Lower lobe of right lung (tissue), 2 donors: ENCODE measurements around the gene MB. TPM values are rescaled to one million over a fixed set of nuclear protein-coding genes. Genes with fewer than 3 reads are reported as not detected.

Experiments used
- ATAC-seq, 2 donors: fragments of 200-7000 bp; cut with Tn5 transposase; one replicate each; pipeline ENCODE4 v1.9.1; 2020 to 2022; ENCODE audit warnings: mild to moderate bottlenecking in 2 of 2, moderate library complexity in 2 of 2
- DNase-seq: peaks from one replicate; pipeline ENCODE4 v3.0.0-alpha.2; 2020
- H3K27ac ChIP-seq: fragments of 200-600 bp; one replicate; pipeline ENCODE4 v1.8.0; 2022
- H3K27me3 ChIP-seq: fragments of 200-600 bp; one replicate; pipeline ENCODE4 v1.8.0; 2022; ENCODE audit warnings: low read depth
- H3K36me3 ChIP-seq: fragments of 200-600 bp; one replicate; pipeline ENCODE4 v1.8.0; 2022; ENCODE audit warnings: mild to moderate bottlenecking
- H3K4me1 ChIP-seq: fragments of 200-600 bp; one replicate; pipeline ENCODE4 v1.8.0; 2022
- H3K4me3 ChIP-seq: fragments of 200-600 bp; one replicate; pipeline ENCODE4 v1.8.0; 2022; ENCODE audit warnings: mild to moderate bottlenecking
- H3K9me3 ChIP-seq: fragments of 200-600 bp; one replicate; pipeline ENCODE4 v1.8.0; 2022
- CTCF ChIP-seq: fragments of 200-600 bp; IDR thresholded peaks from one replicate; pipeline ENCODE4 v1.8.0; 2022; ENCODE audit warnings: antibody characterized with exemption, mild to moderate bottlenecking
- intact Hi-C: fragments of 100-400 bp; cut with DNase I; formaldehyde crosslinking; loops from one replicate; pipeline ENCODE4 v1.11.0; 2022
- total RNA-seq: library from RNA; stranded (reverse); fragmentation: NEBNext Ultra II Directional; extraction: Animal tissue kit (Norgen Biotek cat#: 25700); gene quantifications from one replicate; pipeline ENCODE4 v1.2.1, GENCODE V29; 2021
- donor health status: DM: no; HTN: yes; CAD: no; lungs with severe emphysema.

The MB gene
- total RNA-seq, 1 donor from 2014 or later, result 0.86 TPM

GRCh38 chr22:35614404-35614803, 2.7 kb downstream of the MB start:
- Histone ChIP-seq H3K36me3 (no peaks in the 10 kb centered on the region), H3K4me1 (no peaks in the 10 kb centered on the region), H3K27me3 (no peaks in the 10 kb centered on the region), H3K9me3 (no peaks in the 10 kb centered on the region), H3K27ac (no peak overlapping the region), H3K4me3 (no peak overlapping the region)
- no peak for DNase-seq
- no peak for ATAC-seq
- no peak for TF ChIP-seq CTCF
- intact Hi-C loops, result no loop called here

DNA sequence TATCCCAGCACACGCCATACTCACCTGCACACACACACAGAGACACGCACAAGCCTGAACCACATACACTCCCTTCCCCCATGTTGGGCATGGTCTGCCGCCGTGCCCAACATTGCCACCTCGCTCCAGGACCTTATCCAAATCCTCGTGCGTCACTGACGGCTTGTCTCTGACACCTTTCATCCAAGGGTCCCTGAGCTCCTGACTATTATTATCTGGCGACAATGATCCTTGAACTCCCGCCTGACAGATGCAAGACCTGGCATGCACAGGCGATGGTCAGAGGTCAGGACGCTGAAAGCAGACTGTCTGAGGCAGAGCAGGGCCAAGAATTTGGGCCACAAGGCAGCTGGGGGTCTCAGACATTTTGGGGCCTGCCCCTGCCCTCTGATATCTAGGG, 4.2 kb downstream of the MB start:
- no peak overlapping the region for H3K27ac ChIP-seq
- TF ChIP-seq CTCF, result no peak
- intact Hi-C loops, result no loop called here
- DNase-seq, result peak; percentile 15
- H3K27me3 ChIP-seq, result no peaks in the 10 kb centered on the region
- H3K4me1 ChIP-seq, result no peaks in the 10 kb centered on the region
- no peak for ATAC-seq
- H3K4me3 ChIP-seq, result no peak overlapping the region
- no peaks in the 10 kb centered on the region for H3K9me3 ChIP-seq
- H3K36me3 ChIP-seq, result no peaks in the 10 kb centered on the region

DNA sequence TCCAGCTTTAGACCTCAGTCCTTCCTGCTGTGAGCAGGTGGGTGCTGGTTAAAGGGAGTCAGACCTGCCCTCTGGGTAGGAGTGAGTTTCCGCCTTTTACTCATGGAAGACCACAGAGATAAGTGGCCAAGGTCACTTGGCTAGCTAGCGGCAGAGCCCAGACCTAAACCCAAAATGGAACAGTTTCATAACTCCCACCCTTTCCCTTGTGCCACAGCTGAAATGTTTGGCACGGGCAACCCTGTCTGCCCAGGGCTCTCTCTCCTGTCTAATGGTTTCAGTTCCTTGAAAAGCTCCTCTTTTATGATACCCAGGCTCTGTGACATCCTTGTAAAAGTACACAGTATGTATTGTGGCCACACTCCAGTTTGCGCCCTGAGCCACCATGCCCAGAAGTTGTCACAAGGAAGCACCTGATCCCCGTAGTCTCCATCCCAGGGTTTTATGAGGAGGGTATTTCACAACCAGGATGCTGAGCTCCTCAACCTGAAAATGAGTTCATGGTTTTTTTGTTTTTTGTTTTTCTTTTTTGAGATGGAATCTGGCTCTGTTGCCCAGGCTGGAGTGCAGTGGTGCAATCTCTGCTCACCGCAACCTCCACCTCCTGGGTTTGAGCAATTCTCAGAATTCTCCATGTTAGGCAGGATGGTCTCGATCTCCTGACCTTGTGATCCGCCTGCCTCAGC, 5.1 kb downstream of the MB start:
- DNase-seq, result peak; percentile 32
- Histone ChIP-seq H3K36me3 (no peaks in the 10 kb centered on the region), H3K27me3 (no peaks in the 10 kb centered on the region), H3K4me1 (no peaks in the 10 kb centered on the region), H3K9me3 (no peaks in the 10 kb centered on the region), H3K4me3 (no peak overlapping the region), H3K27ac (no peak overlapping the region)
- intact Hi-C loops, result no loop called here
- ATAC-seq, result peak in 1 of 2 donors; percentile 29
- TF ChIP-seq CTCF, result no peak

DNA sequence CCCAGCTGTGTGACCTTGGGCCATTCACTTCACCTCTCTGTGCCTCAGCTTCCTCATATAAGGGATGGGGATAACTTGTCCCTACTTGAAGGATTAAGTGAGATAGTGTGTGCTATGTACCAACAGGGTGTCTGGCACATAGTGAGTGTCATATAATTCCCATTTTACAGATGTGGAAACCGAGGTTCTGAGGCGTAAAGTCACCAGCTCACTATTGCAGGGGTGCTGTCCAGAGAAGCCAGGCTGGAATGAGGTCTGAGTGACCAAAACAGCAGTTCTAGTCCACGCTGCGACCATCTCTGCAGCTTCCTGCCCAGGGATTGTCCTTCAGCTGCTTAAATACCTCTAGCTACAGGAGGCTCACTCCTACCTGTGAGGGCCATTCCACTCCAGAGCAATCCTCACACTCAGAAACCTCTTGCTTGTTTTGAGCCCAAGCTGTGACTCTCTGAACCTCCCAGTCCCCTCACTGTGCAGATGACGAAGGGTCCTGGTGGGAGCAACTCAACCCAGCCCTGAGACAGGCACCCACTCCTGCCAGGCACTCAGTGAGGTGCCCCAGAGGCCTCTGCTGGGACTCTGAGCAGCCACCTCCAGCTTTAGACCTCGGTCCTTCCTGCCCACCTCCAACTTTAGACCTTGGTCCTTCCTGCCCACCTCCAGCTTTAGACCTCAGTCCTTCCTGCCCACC, 5.8 kb downstream of the MB start:
- no peak for TF ChIP-seq CTCF
- Histone ChIP-seq H3K27ac (no peak overlapping the region), H3K27me3 (no peaks in the 10 kb centered on the region), H3K4me3 (no peak overlapping the region), H3K9me3 (no peaks in the 10 kb centered on the region), H3K36me3 (no peaks in the 10 kb centered on the region), H3K4me1 (no peaks in the 10 kb centered on the region)
- ATAC-seq, result no peak
- intact Hi-C loops, result no loop called here
- DNase-seq, result peak; percentile 10

DNA sequence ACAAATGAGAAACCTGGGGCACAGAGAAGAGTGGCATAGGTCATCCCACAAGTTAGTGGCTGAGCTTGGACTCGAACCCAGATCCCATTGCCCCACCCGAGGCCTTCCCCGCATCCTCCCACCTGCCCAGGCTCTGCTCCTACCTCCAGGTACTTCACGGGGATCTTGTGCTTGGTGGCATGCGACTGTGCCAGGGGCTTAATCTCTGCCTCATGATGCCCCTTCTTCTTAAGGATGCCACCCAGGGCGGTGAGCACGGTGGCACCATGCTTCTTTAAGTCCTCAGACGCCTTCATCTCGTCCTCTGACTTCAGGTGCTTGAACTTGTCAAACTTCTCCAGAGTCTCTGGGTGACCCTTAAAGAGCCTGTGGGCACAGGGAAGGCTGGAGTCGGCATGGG, 6.4 kb downstream of the MB start:
- Histone ChIP-seq H3K9me3 (no peaks in the 10 kb centered on the region), H3K27me3 (no peaks in the 10 kb centered on the region), H3K27ac (no peak overlapping the region), H3K4me3 (no peak overlapping the region), H3K36me3 (no peaks in the 10 kb centered on the region), H3K4me1 (no peaks in the 10 kb centered on the region)
- DNase-seq (peak; percentile 21), ATAC-seq (no peak)
- intact Hi-C loops, result no loop called here
- no peak for TF ChIP-seq CTCF
